Trophoblast cell (in vitro differentiated cells and primary cell): ENCODE results near the gene LAMB1.
A peak's percentile ranks its signal among the peaks of the same experiment; 100 is the strongest.

Experiments
- DNase-seq, 2 donors: peaks; one replicate each; pipeline ENCODE4 v3.0.0-alpha.2; 2016
- H2AFZ ChIP-seq: 2 replicates; pipeline ENCODE4 v1.6.1; 2013; ENCODE audit warnings: low read length, moderate library complexity, mild to moderate bottlenecking; ENCODE audit not compliant: insufficient read depth, poor library complexity
- H2AK5ac ChIP-seq: 2 replicates; pipeline ENCODE4 v1.6.1; 2013; ENCODE audit warnings: mild to moderate bottlenecking, low read length
- H2BK120ac ChIP-seq: 2 replicates; pipeline ENCODE4 v1.6.1; 2013; ENCODE audit warnings: low read length, mild to moderate bottlenecking, moderate library complexity; ENCODE audit not compliant: insufficient read depth, poor library complexity
- H2BK12ac ChIP-seq: 2 replicates; pipeline ENCODE4 v1.6.1; 2013; ENCODE audit warnings: mild to moderate bottlenecking, low read length, moderate library complexity
- H2BK5ac ChIP-seq: 2 replicates; pipeline ENCODE4 v1.6.1; 2013; ENCODE audit warnings: low read length, low read depth, moderate library complexity, mild to moderate bottlenecking; ENCODE audit not compliant: poor library complexity
- H3K14ac ChIP-seq: 2 replicates; pipeline ENCODE4 v1.6.1; 2013; ENCODE audit warnings: mild to moderate bottlenecking, low read length
- H3K18ac ChIP-seq: 2 replicates; pipeline ENCODE4 v1.6.1; 2013; ENCODE audit warnings: mild to moderate bottlenecking, low read length
- H3K23ac ChIP-seq: 2 replicates; pipeline ENCODE4 v1.6.1; 2013; ENCODE audit warnings: low read length
- H3K27ac ChIP-seq: 2 replicates; pipeline ENCODE4 v1.5.1; 2013; ENCODE audit warnings: low read depth, mild to moderate bottlenecking, inconsistent platforms, low read length, moderate library complexity
- H3K27me3 ChIP-seq: 2 replicates; pipeline ENCODE4 v1.6.1; 2013; ENCODE audit warnings: inconsistent platforms, mild to moderate bottlenecking, low read length, moderate library complexity; ENCODE audit not compliant: insufficient read depth
- H3K36me3 ChIP-seq, 2 experiments: 1 replicate in 1 of 2; 2 replicates in 1 of 2; pipeline ENCODE4 v1.6.1; 2013; ENCODE audit warnings: low read length in 2 of 2, mild to moderate bottlenecking in 2 of 2, moderate library complexity in 1 of 2; ENCODE audit not compliant: insufficient read depth in 2 of 2, control insufficient read depth in 1 of 2
- H3K4ac ChIP-seq: 2 replicates; pipeline ENCODE4 v1.6.1; 2013; ENCODE audit warnings: low read depth, mild to moderate bottlenecking, low read length, moderate library complexity
- H3K4me1 ChIP-seq, 2 experiments: 1 replicate in 1 of 2; 2 replicates in 1 of 2; pipeline ENCODE4 v1.6.1; 2013; ENCODE audit warnings: low read length in 2 of 2, mild to moderate bottlenecking in 2 of 2, moderate library complexity in 1 of 2; ENCODE audit not compliant: insufficient read depth in 2 of 2, control insufficient read depth in 1 of 2
- H3K4me2 ChIP-seq: 2 replicates; pipeline ENCODE4 v1.6.1; 2013; ENCODE audit warnings: inconsistent platforms, mild to moderate bottlenecking, low read length, moderate library complexity
- H3K4me3 ChIP-seq: 2 replicates; pipeline ENCODE4 v1.5.1; 2013; ENCODE audit warnings: mild to moderate bottlenecking, low read depth, low read length, inconsistent platforms
- H3K79me1 ChIP-seq: one replicate; pipeline ENCODE4 v1.6.1; 2013; ENCODE audit warnings: low read length
- H3K79me2 ChIP-seq: 2 replicates; pipeline ENCODE4 v1.6.1; 2013; ENCODE audit warnings: low read length, mild to moderate bottlenecking; ENCODE audit not compliant: control insufficient read depth, insufficient read depth, poor library complexity
- H3K9ac ChIP-seq: 2 replicates; pipeline ENCODE4 v1.6.1; 2013; ENCODE audit warnings: mild to moderate bottlenecking, low read length
- H3K9me3 ChIP-seq: 2 replicates; pipeline ENCODE4 v1.6.1; 2013; ENCODE audit warnings: low read depth, mild to moderate bottlenecking, control low read depth, inconsistent platforms, low read length; ENCODE audit not compliant: insufficient read depth
- H4K12ac ChIP-seq: 2 replicates; pipeline ENCODE4 v1.6.1; 2013; ENCODE audit warnings: low read depth, mild to moderate bottlenecking, low read length, moderate library complexity
- H4K8ac ChIP-seq: 2 replicates; pipeline ENCODE4 v1.6.1; 2013; ENCODE audit warnings: low read depth, mild to moderate bottlenecking, low read length, moderate library complexity
- H4K91ac ChIP-seq: one replicate; pipeline ENCODE4 v1.6.1; 2013; ENCODE audit warnings: low read depth, mild to moderate bottlenecking, low read length, moderate library complexity
- WGBS: extraction: QIAGEN DNeasy Blood & Tissue Kit; methylation state at CpG from one replicate; pipeline ENCODE4 v1.1.7; 2013; ENCODE audit warnings: missing lambda C conversion rate; ENCODE audit not compliant: insufficient read length, insufficient coverage; ENCODE audit errors: extremely low coverage; 5-methylcytosine and 5-hydroxymethylcytosine counted together

Gene LAMB1

DNA sequence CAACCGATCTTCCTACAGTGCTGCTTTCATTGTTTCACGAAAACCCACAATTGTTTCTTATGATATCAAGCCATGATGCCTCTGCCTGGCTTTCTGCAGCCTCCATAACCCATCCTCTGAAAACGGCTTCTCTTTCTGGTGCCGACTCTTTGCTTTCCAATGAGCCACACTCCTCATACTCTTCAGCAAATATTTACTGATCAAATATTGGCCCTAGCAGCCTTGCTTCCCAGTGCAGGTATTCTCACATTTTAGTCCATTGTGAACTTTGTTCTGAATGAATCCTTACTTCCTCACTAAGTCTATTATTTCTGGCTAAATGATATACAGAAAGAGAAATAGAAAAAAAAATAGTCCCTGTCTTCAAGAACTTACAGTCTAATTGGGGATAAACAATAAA, 35.5 kb downstream of the LAMB1 start:
- Histone ChIP-seq H3K36me3 (peaks cover 40 to 66% of the 10 kb centered on the region in 2 experiments), H3K4me3 (no peak overlapping the region), H2BK120ac (no peak overlapping the region), H2BK12ac (no peak overlapping the region), H3K27ac (no peak overlapping the region), H4K12ac (no peak overlapping the region), H3K4me2 (no peak overlapping the region), H3K9ac (no peak overlapping the region), H3K4me1 (peaks cover 0 to 4% of the 10 kb centered on the region in 2 experiments), H3K4ac (no peak overlapping the region), H4K8ac (no peak overlapping the region), H3K23ac (no peak overlapping the region), H3K18ac (no peak overlapping the region), H2AK5ac (no peak overlapping the region), H2AFZ (no peak overlapping the region), H2BK5ac (no peak overlapping the region), H3K27me3 (no peaks in the 10 kb centered on the region), H3K79me1 (no peaks in the 10 kb centered on the region), H3K14ac (no peak overlapping the region), H3K9me3 (no peaks in the 10 kb centered on the region), H4K91ac (no peak overlapping the region), H3K79me2 (no peaks in the 10 kb centered on the region)
- no CpG with 5 or more reads among the region's 4 CpGs for WGBS
- DNase-seq = no peak

DNA sequence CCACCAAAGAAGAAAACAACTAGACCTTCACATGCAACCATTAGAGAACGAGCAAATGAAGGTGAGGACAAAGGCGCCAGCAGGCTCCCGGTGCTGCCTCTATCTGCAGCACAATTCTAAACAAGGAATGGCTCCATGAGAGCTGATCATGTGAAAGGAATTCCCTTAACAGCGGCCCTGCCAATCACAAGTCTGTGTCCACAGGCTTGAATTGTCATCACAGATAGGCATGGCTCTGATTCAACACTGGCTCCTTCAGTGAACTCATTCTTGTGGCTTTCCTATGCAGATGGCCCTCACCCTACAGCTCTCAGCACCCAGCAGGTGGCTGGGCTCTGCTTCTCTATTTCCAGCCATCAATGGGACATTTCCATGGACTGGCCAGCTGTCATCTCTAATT, 36.2 kb downstream of the LAMB1 start:
- no peak overlapping the region for H2BK120ac ChIP-seq
- no peak overlapping the region for H2AK5ac ChIP-seq
- H3K4me1 ChIP-seq = peaks cover 0 to 4% of the 10 kb centered on the region in 2 experiments
- no CpG with 5 or more reads among the region's 4 CpGs for WGBS
- no peak overlapping the region for H4K8ac ChIP-seq
- H3K18ac ChIP-seq = peak overlapping the region; percentile 33
- no peak overlapping the region for H3K27ac ChIP-seq
- H3K79me2 ChIP-seq = no peaks in the 10 kb centered on the region
- H3K14ac ChIP-seq = no peak overlapping the region
- H3K4me3 ChIP-seq = no peak overlapping the region
- DNase-seq = peak; percentile 94 to 95
- H3K79me1 ChIP-seq = no peaks in the 10 kb centered on the region
- no peak overlapping the region for H4K91ac ChIP-seq
- H3K36me3 ChIP-seq = peaks cover 43 to 65% of the 10 kb centered on the region in 2 experiments
- no peak overlapping the region for H3K9ac ChIP-seq
- H2BK5ac ChIP-seq = no peak overlapping the region
- H3K23ac ChIP-seq = no peak overlapping the region
- no peak overlapping the region for H4K12ac ChIP-seq
- no peaks in the 10 kb centered on the region for H3K27me3 ChIP-seq
- no peaks in the 10 kb centered on the region for H3K9me3 ChIP-seq
- no peak overlapping the region for H2BK12ac ChIP-seq
- H3K4ac ChIP-seq = no peak overlapping the region
- H2AFZ ChIP-seq = no peak overlapping the region
- H3K4me2 ChIP-seq = no peak overlapping the region

DNA sequence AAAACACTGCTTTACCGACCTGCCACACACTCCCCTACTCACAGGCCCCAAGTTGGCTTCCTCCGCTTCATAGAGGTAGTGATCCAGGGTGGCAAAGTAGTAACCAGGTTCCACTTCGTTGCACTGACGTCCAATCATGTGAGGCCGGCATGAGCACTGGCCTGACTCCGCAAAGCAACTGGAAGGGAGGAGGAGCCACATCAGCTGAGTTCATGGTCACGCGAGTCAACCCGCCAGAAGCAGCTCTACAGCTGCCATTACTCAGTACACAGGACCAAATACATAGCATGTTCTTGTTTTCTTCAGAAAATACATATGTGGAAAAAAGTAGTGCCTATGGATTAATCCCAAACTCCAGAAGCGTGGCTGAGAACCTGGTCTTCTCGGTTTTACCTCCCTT, 38.5 kb downstream of the LAMB1 start:
- no peak overlapping the region for H2AK5ac ChIP-seq
- no peak for DNase-seq
- no peak overlapping the region for H3K27ac ChIP-seq
- WGBS = no CpG with 5 or more reads among the region's 11 CpGs
- H3K36me3 ChIP-seq = peaks cover 51 to 77% of the 10 kb centered on the region in 2 experiments
- H2AFZ ChIP-seq = no peak overlapping the region
- H2BK120ac ChIP-seq = no peak overlapping the region
- H3K4me3 ChIP-seq = no peak overlapping the region
- H3K79me1 ChIP-seq = no peaks in the 10 kb centered on the region
- no peak overlapping the region for H2BK5ac ChIP-seq
- H3K4me1 ChIP-seq = peaks cover 0 to 6% of the 10 kb centered on the region in 2 experiments
- H3K4ac ChIP-seq = no peak overlapping the region
- no peak overlapping the region for H4K12ac ChIP-seq
- H3K4me2 ChIP-seq = no peak overlapping the region
- no peaks in the 10 kb centered on the region for H3K9me3 ChIP-seq
- H2BK12ac ChIP-seq = no peak overlapping the region
- H4K91ac ChIP-seq = no peak overlapping the region
- H3K18ac ChIP-seq = no peak overlapping the region
- H3K23ac ChIP-seq = no peak overlapping the region
- H3K79me2 ChIP-seq = no peaks in the 10 kb centered on the region
- no peak overlapping the region for H3K9ac ChIP-seq
- H4K8ac ChIP-seq = no peak overlapping the region
- H3K27me3 ChIP-seq = no peaks in the 10 kb centered on the region
- no peak overlapping the region for H3K14ac ChIP-seq

DNA sequence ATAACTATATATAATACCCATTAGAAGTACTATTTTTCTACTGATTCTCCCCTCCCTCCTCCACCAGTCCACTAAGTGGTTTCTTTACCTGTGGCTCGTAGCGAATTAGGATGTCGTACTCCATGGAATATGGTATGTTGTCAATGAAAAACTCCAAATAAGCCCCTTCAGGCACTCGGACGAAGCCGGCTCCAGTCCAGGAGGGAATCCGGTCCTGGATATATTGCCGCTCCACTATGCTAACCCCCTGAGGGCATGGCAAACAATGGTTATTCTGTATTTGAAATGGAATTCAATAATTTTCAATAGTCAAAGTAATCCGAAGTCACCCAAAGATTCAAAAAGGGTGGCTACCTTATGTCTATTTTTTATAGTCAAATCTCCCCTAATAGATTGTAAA, 40.1 kb downstream of the LAMB1 start:
- H2BK120ac ChIP-seq = no peak overlapping the region
- no peak overlapping the region for H3K4ac ChIP-seq
- H3K79me2 ChIP-seq = no peaks in the 10 kb centered on the region
- no peak overlapping the region for H2AFZ ChIP-seq
- no peak overlapping the region for H4K12ac ChIP-seq
- no peak overlapping the region for H3K4me3 ChIP-seq
- H3K9me3 ChIP-seq = no peaks in the 10 kb centered on the region
- H4K8ac ChIP-seq = no peak overlapping the region
- no peak overlapping the region for H3K18ac ChIP-seq
- H3K27me3 ChIP-seq = no peaks in the 10 kb centered on the region
- no peak overlapping the region for H3K14ac ChIP-seq
- no peak overlapping the region for H2AK5ac ChIP-seq
- no peak overlapping the region for H3K9ac ChIP-seq
- no peak overlapping the region for H2BK12ac ChIP-seq
- H4K91ac ChIP-seq = no peak overlapping the region
- peaks cover 53 to 81% of the 10 kb centered on the region in 2 experiments for H3K36me3 ChIP-seq
- DNase-seq = no peak
- H3K79me1 ChIP-seq = no peaks in the 10 kb centered on the region
- no peak overlapping the region for H3K27ac ChIP-seq
- no peak overlapping the region for H3K4me2 ChIP-seq
- no peak overlapping the region for H2BK5ac ChIP-seq
- H3K4me1 ChIP-seq = peaks cover 0 to 8% of the 10 kb centered on the region in 2 experiments
- WGBS = no CpG with 5 or more reads among the region's 9 CpGs
- H3K23ac ChIP-seq = no peak overlapping the region
